ENCODE data around the gene CBFA2T3.

GRCh38 chr16:88912556-88912955 lies 64.5 kb downstream of the CBFA2T3 start:
- TF ChIP-seq CTCF (IDR thresholded peaks at IDR 0.05 in 4 of 5, conservative IDR thresholded peaks at IDR 0.05 in 1 of 5) (no peak), POLR2A (IDR thresholded peaks at IDR 0.05) (no peak)
